Measurements from ENCODE around the gene KIAA1755. TPM values are rescaled to one million over a fixed set of nuclear protein-coding genes. Genes with fewer than 3 reads are reported as not detected.
A peak's percentile ranks its signal among the peaks of the same experiment; 100 is the strongest.

KIAA1755 gene
- total RNA-seq, 1 donor from 2014 or later: 5.3 TPM

GRCh38 chr20:38199501-38200390 is 60.8 kb downstream of the KIAA1755 start:
- no peak for ATAC-seq
- no peak for DNase-seq
- intact Hi-C loops (cut with micrococcal nuclease): no loop called here

- ATAC-seq (no peak), DNase-seq (no peak)
- intact Hi-C loops (cut with micrococcal nuclease): no loop called here
These were observed 62.2 kb downstream of the KIAA1755 start for GRCh38 chr20:38198238-38198861.

- intact Hi-C loops (cut with micrococcal nuclease): no loop called here
- no peak for ATAC-seq
- no peak for DNase-seq
These were observed 62.9 kb downstream of the KIAA1755 start for GRCh38 chr20:38197619-38198018.

GRCh38 chr20:38197217-38197616 is 63.3 kb downstream of the KIAA1755 start:
- no peak for DNase-seq
- ATAC-seq: no peak
- intact Hi-C loops (cut with micrococcal nuclease): no loop called here

GRCh38 chr20:38196592-38196991 is 63.9 kb downstream of the KIAA1755 start:
- DNase-seq (peak; percentile 87), ATAC-seq (peak; percentile 90)
- intact Hi-C loops (cut with micrococcal nuclease): no loop called here

GRCh38 chr20:38196076-38196475 is 64.5 kb downstream of the KIAA1755 start:
- peak; percentile 4 for ATAC-seq

GRCh38 chr20:38195521-38195920 is 65.0 kb downstream of the KIAA1755 start:
- no peak for DNase-seq
- peak; percentile 9 for ATAC-seq
- intact Hi-C loops (cut with micrococcal nuclease): no loop called here

More at GRCh38 chr20:38196076-38196475, 64.5 kb downstream of the KIAA1755 start:
- no peak for DNase-seq
- intact Hi-C loops (cut with micrococcal nuclease): no loop called here

GRCh38 chr20:38194971-38195504 is 65.5 kb downstream of the KIAA1755 start:
- intact Hi-C loops (cut with micrococcal nuclease): no loop called here
- no peak for ATAC-seq
- no peak for DNase-seq

GRCh38 chr20:38193586-38194105 is 66.9 kb downstream of the KIAA1755 start:
- intact Hi-C loops (cut with micrococcal nuclease): no loop called here
- ATAC-seq (no peak), DNase-seq (no peak)

GRCh38 chr20:38192323-38192885 is 68.1 kb downstream of the KIAA1755 start:
- ATAC-seq (no peak), DNase-seq (no peak)
- intact Hi-C loops (cut with micrococcal nuclease): no loop called here

- intact Hi-C loops (cut with micrococcal nuclease): no loop called here
- ATAC-seq (no peak), DNase-seq (no peak)
These were observed 68.9 kb downstream of the KIAA1755 start for GRCh38 chr20:38191654-38192053.

GRCh38 chr20:38190936-38191371 is 69.6 kb downstream of the KIAA1755 start:
- intact Hi-C loops (cut with micrococcal nuclease): no loop called here
- DNase-seq: peak; percentile 76
- ATAC-seq: peak; percentile 91

GRCh38 chr20:38190166-38190565 is 70.4 kb downstream of the KIAA1755 start:
- ATAC-seq (no peak), DNase-seq (no peak)
- intact Hi-C loops (cut with micrococcal nuclease): no loop called here

- no peak for ATAC-seq
- intact Hi-C loops (cut with micrococcal nuclease): no loop called here
These were observed 73.0 kb downstream of the KIAA1755 start for GRCh38 chr20:38187517-38187916.

GRCh38 chr20:38186788-38187221 is 73.7 kb downstream of the KIAA1755 start:
- intact Hi-C loops (cut with micrococcal nuclease): no loop called here
- ATAC-seq (no peak), DNase-seq (no peak)

More at GRCh38 chr20:38187517-38187916, 73.0 kb downstream of the KIAA1755 start:
- no peak for DNase-seq

- DNase-seq (no peak), ATAC-seq (no peak)
- intact Hi-C loops (cut with micrococcal nuclease): no loop called here
These were observed 76.4 kb downstream of the KIAA1755 start for GRCh38 chr20:38184101-38184500.

- ATAC-seq (no peak), DNase-seq (no peak)
- intact Hi-C loops (cut with micrococcal nuclease): no loop called here
These were observed 78.6 kb downstream of the KIAA1755 start for GRCh38 chr20:38181971-38182370.

GRCh38 chr20:38181207-38181801 is 79.2 kb downstream of the KIAA1755 start:
- ATAC-seq: no peak
- intact Hi-C loops (cut with micrococcal nuclease): no loop called here
- DNase-seq: no peak

- intact Hi-C loops (cut with micrococcal nuclease): no loop called here
- ATAC-seq (no peak), DNase-seq (no peak)
These were observed 79.8 kb downstream of the KIAA1755 start for GRCh38 chr20:38180781-38181180.

Measured in left ventricle myocardium superior (tissue), 1 donor.